Pulmonary artery endothelial cell (primary cell): ENCODE data around the gene NUMB. TPM values are rescaled to one million over a fixed set of nuclear protein-coding genes. Genes with fewer than 3 reads are reported as not detected.

Source experiments
- DNase-seq: peaks from one replicate; pipeline ENCODE4 v3.0.0-alpha.2; 2011; ENCODE audit warnings: low read depth, low spot score
- total RNA-seq: library from RNA; depleted of rRNA; stranded (reverse); fragments of >200 nt; gene quantifications from 2 replicates; pipeline ENCODE4 v1.2.3, GENCODE V29; 2014

Gene NUMB
- total RNA-seq, 1 donor from 2014 or later = 46.3 TPM

- DNase-seq = no peak
These were observed 7.6 kb upstream of the NUMB start for GRCh38 chr14:73465823-73466532.

- DNase-seq = peak; percentile 40
These were observed 5.1 kb upstream of the NUMB start for GRCh38 chr14:73463411-73463810.

- DNase-seq = no peak
These were observed 4.5 kb upstream of the NUMB start for GRCh38 chr14:73462815-73463214.

GRCh38 chr14:73462048-73462715 is 3.8 kb upstream of the NUMB start:
- no peak for DNase-seq

- no peak for DNase-seq
These were observed 3.2 kb upstream of the NUMB start for GRCh38 chr14:73461478-73462047.

GRCh38 chr14:73460691-73461127 is 2.4 kb upstream of the NUMB start:
- DNase-seq = peak; percentile 61

- DNase-seq = no peak
These were observed 1.6 kb upstream of the NUMB start for GRCh38 chr14:73459959-73460358.

GRCh38 chr14:73457924-73458182 is 493 bp downstream of the NUMB start:
- no peak for DNase-seq

GRCh38 chr14:73457041-73457923 is 1.1 kb downstream of the NUMB start:
- no peak for DNase-seq

GRCh38 chr14:73455294-73455693 is 3.1 kb downstream of the NUMB start:
- DNase-seq = no peak

GRCh38 chr14:73452341-73453186 is 5.8 kb downstream of the NUMB start:
- peak; percentile 71 for DNase-seq

GRCh38 chr14:73443758-73444157 is 14.6 kb downstream of the NUMB start:
- DNase-seq = no peak

GRCh38 chr14:73441286-73441685 is 17.1 kb downstream of the NUMB start:
- DNase-seq = no peak

- DNase-seq = no peak
These were observed 19.4 kb downstream of the NUMB start for GRCh38 chr14:73438993-73439392.

- no peak for DNase-seq
These were observed 21.1 kb downstream of the NUMB start for GRCh38 chr14:73437206-73437605.

- DNase-seq = no peak
These were observed 26.2 kb downstream of the NUMB start for GRCh38 chr14:73432124-73432523.

- DNase-seq = no peak
These were observed 30.0 kb downstream of the NUMB start for GRCh38 chr14:73428353-73428824.

GRCh38 chr14:73427516-73428264 is 30.7 kb downstream of the NUMB start:
- DNase-seq = no peak

GRCh38 chr14:73426877-73427276 is 31.5 kb downstream of the NUMB start:
- DNase-seq = peak; percentile 78

- DNase-seq = peak; percentile 72
These were observed 33.9 kb downstream of the NUMB start for GRCh38 chr14:73424453-73424852.
